GM23338 (cell line): ENCODE results near the gene CTU2. TPM values are rescaled to one million over a fixed set of nuclear protein-coding genes. Genes with fewer than 3 reads are reported as not detected.

Source experiments
- ATAC-seq: fragments of 200-7000 bp; cut with Tn5 transposase; 3 replicates; pipeline ENCODE4 v1.9.1; 2020
- DNase-seq: peaks from one replicate; pipeline ENCODE4 v3.0.0-alpha.2; 2015; ENCODE audit warnings: low spot score
- H2AFZ ChIP-seq: fragments of 200-600 bp; sonication (generic); 2 replicates; pipeline ENCODE4 v1.8.0; 2016; ENCODE audit warnings: antibody characterized with exemption, mild to moderate bottlenecking, moderate library complexity
- H3F3A ChIP-seq: fragments of 200-600 bp; sonication (generic); replicated peaks from 2 replicates; pipeline ENCODE4 v1.8.0; 2017; ENCODE audit warnings: antibody characterized with exemption, mixed run types, low read depth
- H3K27ac ChIP-seq: fragments of 200-600 bp; sonication (generic); 2 replicates; pipeline ENCODE4 v1.6.1; 2016; ENCODE audit warnings: low read depth
- H3K27me3 ChIP-seq: fragments of 200-600 bp; sonication (generic); 2 replicates; pipeline ENCODE4 v1.8.0; 2016; ENCODE audit warnings: mild to moderate bottlenecking, mixed run types, moderate library complexity; ENCODE audit not compliant: insufficient read depth
- H3K36me3 ChIP-seq: fragments of 200-600 bp; sonication (generic); 2 replicates; pipeline ENCODE4 v1.8.0; 2016; ENCODE audit warnings: mild to moderate bottlenecking; ENCODE audit not compliant: insufficient read depth
- H3K4me1 ChIP-seq: fragments of 200-600 bp; sonication (generic); 2 replicates; pipeline ENCODE4 v1.8.0; 2016; ENCODE audit warnings: mild to moderate bottlenecking, moderate library complexity; ENCODE audit not compliant: insufficient read depth
- H3K4me2 ChIP-seq: fragments of 200-600 bp; sonication (generic); 2 replicates; pipeline ENCODE4 v1.7.1; 2017; ENCODE audit warnings: mixed run types
- H3K4me3 ChIP-seq: fragments of 200-600 bp; sonication (generic); 2 replicates; pipeline ENCODE4 v1.6.1; 2016; ENCODE audit warnings: mixed run types
- H3K79me2 ChIP-seq: fragments of 200-600 bp; sonication (generic); replicated peaks from 2 replicates; pipeline ENCODE4 v1.8.0; 2017; ENCODE audit warnings: mild to moderate bottlenecking; ENCODE audit not compliant: insufficient read depth
- H3K9me2 ChIP-seq: fragments of 200-600 bp; sonication (generic); 2 replicates; pipeline ENCODE4 v1.8.0; 2017; ENCODE audit not compliant: insufficient read depth
- H4K20me1 ChIP-seq: fragments of 200-600 bp; sonication (generic); replicated peaks from 2 replicates; pipeline ENCODE4 v1.8.0; 2017; ENCODE audit warnings: mild to moderate bottlenecking; ENCODE audit not compliant: insufficient read depth
- H3K27ac Mint-ChIP-seq: 2 replicates; pipeline ENCODE4 v1.8.0; 2020; ENCODE audit warnings: inconsistent platforms, mild to moderate bottlenecking, moderate library complexity, mixed read lengths
- H3K27me3 Mint-ChIP-seq: 3 replicates; pipeline ENCODE4 v1.8.0; 2022; ENCODE audit warnings: low read depth, mild to moderate bottlenecking, moderate library complexity, mixed read lengths, inconsistent platforms; ENCODE audit not compliant: insufficient read depth, poor library complexity
- H3K36me3 Mint-ChIP-seq: 3 replicates; pipeline ENCODE4 v1.8.0; 2021; ENCODE audit warnings: low read depth, mild to moderate bottlenecking, inconsistent platforms, moderate library complexity, mixed read lengths
- H3K4me1 Mint-ChIP-seq: 3 replicates; pipeline ENCODE4 v1.8.0; 2020; ENCODE audit warnings: mild to moderate bottlenecking, inconsistent platforms, mixed read lengths
- H3K4me3 Mint-ChIP-seq: 3 replicates; pipeline ENCODE4 v1.8.0; 2021; ENCODE audit warnings: moderate library complexity, mild to moderate bottlenecking, inconsistent platforms, mixed read lengths
- H3K9me3 Mint-ChIP-seq: 3 replicates; pipeline ENCODE4 v1.8.0; 2020; ENCODE audit warnings: moderate library complexity, mild to moderate bottlenecking, inconsistent platforms, mixed read lengths
- CREB1 ChIP-seq: fragments of 250-450 bp; sonication (Bioruptor Pico); IDR thresholded peaks from 2 replicates; pipeline ENCODE4 v1.5.0; 2020; ENCODE audit warnings: low read depth, mild to moderate bottlenecking, moderate library complexity
- CTCF ChIP-seq, 2 experiments: fragments of 200-600 bp in 1 of 2; sonication (generic) in 1 of 2; conservative IDR thresholded peaks; 2 replicates each; pipeline versions ENCODE4 v1.5.1 to v1.6.1; 2016 to 2017; ENCODE audit warnings: antibody characterized with exemption in 2 of 2, low read depth in 2 of 2, mild to moderate bottlenecking in 2 of 2, moderate library complexity in 1 of 2
- EZH2 ChIP-seq: fragments of 200-600 bp; sonication (generic); IDR thresholded peaks from one replicate; pipeline ENCODE4 v1.8.0; 2017; ENCODE audit warnings: antibody characterized with exemption, mild to moderate bottlenecking, low read depth; ENCODE audit not compliant: unreplicated experiment
- EZH2phosphoT487 ChIP-seq: fragments of 200-600 bp; sonication (generic); IDR thresholded peaks from one replicate; pipeline ENCODE4 v1.8.1; 2018; ENCODE audit warnings: antibody characterized with exemption; ENCODE audit not compliant: unreplicated experiment
- JUNB ChIP-seq: IDR thresholded peaks from one replicate; pipeline ENCODE4 v1.6.1; 2016; ENCODE audit warnings: antibody characterized with exemption; ENCODE audit not compliant: unreplicated experiment
- NANOG ChIP-seq: IDR thresholded peaks from 2 replicates; pipeline ENCODE4 v1.6.1; 2016; ENCODE audit warnings: antibody characterized with exemption, borderline replicate concordance
- POLR2AphosphoS5 ChIP-seq: IDR thresholded peaks from 2 replicates; pipeline ENCODE4 v1.6.1; 2016; ENCODE audit warnings: antibody characterized with exemption, low read depth
- STAT1 ChIP-seq: IDR thresholded peaks from one replicate; pipeline ENCODE4 v1.6.1; 2016; ENCODE audit warnings: antibody characterized with exemption; ENCODE audit not compliant: unreplicated experiment
- ZNF114 ChIP-seq: fragments of 250-450 bp; sonication (Bioruptor Pico); IDR thresholded peaks from 2 replicates; pipeline ENCODE4 v1.5.0; 2020; ENCODE audit warnings: mild to moderate bottlenecking, moderate library complexity
- ZNF331 ChIP-seq: fragments of 250-450 bp; sonication (Bioruptor Pico); IDR thresholded peaks from 2 replicates; pipeline ENCODE4 v1.5.0; 2020; ENCODE audit warnings: low read depth, mild to moderate bottlenecking, moderate library complexity
- polyA plus RNA-seq: library from polyadenylated mRNA; unstranded; fragments of >200 nt; fragmentation: Nextera tagmentation; extraction: Ambion mirVana; gene quantifications from 2 replicates; pipeline ENCODE4 v1.2.1, GENCODE V29; 2016
- total RNA-seq: library from RNA; depleted of rRNA; stranded (reverse); fragments of >200 nt; shearing (Covaris generic); gene quantifications from 2 replicates; pipeline ENCODE4 v1.2.3, GENCODE V29; 2014
- TF ChIP-seq, protein P1 (sequence below): IDR thresholded peaks from 2 replicates; pipeline ENCODE4 v1.6.1; 2016; ENCODE audit warnings: antibody characterized with exemption
- TF ChIP-seq, protein P2 (sequence below): IDR thresholded peaks from one replicate; pipeline ENCODE4 v1.6.1; 2018; ENCODE audit warnings: antibody characterized with exemption; ENCODE audit not compliant: unreplicated experiment
- TF ChIP-seq, protein P3 (sequence below): fragments of 250-450 bp; sonication (Bioruptor Pico); IDR thresholded peaks from 2 replicates; pipeline ENCODE4 v1.5.0; 2020; ENCODE audit warnings: mild to moderate bottlenecking, moderate library complexity

Gene CTU2
- total and polyA plus RNA-seq, 2 experiments from 2014 or later, result 22.3 to 25.7 TPM

DNA sequence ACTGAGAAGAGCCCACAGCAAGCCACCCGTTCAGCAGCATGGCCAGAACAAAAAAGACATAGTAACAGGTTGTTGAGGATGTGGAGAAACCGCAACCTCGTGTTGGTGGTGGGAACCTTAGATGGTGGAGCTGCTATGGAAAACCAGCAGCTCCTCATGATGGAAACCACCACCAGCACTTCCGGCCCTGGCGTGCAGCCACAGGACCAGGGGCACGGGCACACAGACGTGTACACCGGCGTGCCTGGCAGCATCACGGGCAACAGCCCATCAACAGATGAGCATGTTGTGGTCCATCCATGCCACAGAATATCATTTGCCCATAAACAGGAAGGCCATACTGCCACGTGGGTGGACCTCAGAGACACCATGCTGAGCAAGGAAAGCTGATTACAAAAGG is 11.9 kb downstream of the CTU2 start:
- TF ChIP-seq, protein P1, sequence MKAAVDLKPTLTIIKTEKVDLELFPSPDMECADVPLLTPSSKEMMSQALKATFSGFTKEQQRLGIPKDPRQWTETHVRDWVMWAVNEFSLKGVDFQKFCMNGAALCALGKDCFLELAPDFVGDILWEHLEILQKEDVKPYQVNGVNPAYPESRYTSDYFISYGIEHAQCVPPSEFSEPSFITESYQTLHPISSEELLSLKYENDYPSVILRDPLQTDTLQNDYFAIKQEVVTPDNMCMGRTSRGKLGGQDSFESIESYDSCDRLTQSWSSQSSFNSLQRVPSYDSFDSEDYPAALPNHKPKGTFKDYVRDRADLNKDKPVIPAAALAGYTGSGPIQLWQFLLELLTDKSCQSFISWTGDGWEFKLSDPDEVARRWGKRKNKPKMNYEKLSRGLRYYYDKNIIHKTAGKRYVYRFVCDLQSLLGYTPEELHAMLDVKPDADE, result no peak
- TF ChIP-seq, protein P2, sequence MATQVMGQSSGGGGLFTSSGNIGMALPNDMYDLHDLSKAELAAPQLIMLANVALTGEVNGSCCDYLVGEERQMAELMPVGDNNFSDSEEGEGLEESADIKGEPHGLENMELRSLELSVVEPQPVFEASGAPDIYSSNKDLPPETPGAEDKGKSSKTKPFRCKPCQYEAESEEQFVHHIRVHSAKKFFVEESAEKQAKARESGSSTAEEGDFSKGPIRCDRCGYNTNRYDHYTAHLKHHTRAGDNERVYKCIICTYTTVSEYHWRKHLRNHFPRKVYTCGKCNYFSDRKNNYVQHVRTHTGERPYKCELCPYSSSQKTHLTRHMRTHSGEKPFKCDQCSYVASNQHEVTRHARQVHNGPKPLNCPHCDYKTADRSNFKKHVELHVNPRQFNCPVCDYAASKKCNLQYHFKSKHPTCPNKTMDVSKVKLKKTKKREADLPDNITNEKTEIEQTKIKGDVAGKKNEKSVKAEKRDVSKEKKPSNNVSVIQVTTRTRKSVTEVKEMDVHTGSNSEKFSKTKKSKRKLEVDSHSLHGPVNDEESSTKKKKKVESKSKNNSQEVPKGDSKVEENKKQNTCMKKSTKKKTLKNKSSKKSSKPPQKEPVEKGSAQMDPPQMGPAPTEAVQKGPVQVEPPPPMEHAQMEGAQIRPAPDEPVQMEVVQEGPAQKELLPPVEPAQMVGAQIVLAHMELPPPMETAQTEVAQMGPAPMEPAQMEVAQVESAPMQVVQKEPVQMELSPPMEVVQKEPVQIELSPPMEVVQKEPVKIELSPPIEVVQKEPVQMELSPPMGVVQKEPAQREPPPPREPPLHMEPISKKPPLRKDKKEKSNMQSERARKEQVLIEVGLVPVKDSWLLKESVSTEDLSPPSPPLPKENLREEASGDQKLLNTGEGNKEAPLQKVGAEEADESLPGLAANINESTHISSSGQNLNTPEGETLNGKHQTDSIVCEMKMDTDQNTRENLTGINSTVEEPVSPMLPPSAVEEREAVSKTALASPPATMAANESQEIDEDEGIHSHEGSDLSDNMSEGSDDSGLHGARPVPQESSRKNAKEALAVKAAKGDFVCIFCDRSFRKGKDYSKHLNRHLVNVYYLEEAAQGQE, result no peak
- TF ChIP-seq POLR2AphosphoS5 (no peak), CREB1 (CRISPR knock-in tag) (no peak), EZH2 (no peak), STAT1 (no peak), ZNF331 (CRISPR knock-in tag) (no peak), EZH2phosphoT487 (no peak), ZNF114 (CRISPR knock-in tag) (no peak), NANOG (no peak), JUNB (no peak), CTCF (conservative IDR thresholded peaks at IDR 0.05; ENCODE audit: low read depth in 2 of 2) (no peak)
- TF ChIP-seq, protein P3, sequence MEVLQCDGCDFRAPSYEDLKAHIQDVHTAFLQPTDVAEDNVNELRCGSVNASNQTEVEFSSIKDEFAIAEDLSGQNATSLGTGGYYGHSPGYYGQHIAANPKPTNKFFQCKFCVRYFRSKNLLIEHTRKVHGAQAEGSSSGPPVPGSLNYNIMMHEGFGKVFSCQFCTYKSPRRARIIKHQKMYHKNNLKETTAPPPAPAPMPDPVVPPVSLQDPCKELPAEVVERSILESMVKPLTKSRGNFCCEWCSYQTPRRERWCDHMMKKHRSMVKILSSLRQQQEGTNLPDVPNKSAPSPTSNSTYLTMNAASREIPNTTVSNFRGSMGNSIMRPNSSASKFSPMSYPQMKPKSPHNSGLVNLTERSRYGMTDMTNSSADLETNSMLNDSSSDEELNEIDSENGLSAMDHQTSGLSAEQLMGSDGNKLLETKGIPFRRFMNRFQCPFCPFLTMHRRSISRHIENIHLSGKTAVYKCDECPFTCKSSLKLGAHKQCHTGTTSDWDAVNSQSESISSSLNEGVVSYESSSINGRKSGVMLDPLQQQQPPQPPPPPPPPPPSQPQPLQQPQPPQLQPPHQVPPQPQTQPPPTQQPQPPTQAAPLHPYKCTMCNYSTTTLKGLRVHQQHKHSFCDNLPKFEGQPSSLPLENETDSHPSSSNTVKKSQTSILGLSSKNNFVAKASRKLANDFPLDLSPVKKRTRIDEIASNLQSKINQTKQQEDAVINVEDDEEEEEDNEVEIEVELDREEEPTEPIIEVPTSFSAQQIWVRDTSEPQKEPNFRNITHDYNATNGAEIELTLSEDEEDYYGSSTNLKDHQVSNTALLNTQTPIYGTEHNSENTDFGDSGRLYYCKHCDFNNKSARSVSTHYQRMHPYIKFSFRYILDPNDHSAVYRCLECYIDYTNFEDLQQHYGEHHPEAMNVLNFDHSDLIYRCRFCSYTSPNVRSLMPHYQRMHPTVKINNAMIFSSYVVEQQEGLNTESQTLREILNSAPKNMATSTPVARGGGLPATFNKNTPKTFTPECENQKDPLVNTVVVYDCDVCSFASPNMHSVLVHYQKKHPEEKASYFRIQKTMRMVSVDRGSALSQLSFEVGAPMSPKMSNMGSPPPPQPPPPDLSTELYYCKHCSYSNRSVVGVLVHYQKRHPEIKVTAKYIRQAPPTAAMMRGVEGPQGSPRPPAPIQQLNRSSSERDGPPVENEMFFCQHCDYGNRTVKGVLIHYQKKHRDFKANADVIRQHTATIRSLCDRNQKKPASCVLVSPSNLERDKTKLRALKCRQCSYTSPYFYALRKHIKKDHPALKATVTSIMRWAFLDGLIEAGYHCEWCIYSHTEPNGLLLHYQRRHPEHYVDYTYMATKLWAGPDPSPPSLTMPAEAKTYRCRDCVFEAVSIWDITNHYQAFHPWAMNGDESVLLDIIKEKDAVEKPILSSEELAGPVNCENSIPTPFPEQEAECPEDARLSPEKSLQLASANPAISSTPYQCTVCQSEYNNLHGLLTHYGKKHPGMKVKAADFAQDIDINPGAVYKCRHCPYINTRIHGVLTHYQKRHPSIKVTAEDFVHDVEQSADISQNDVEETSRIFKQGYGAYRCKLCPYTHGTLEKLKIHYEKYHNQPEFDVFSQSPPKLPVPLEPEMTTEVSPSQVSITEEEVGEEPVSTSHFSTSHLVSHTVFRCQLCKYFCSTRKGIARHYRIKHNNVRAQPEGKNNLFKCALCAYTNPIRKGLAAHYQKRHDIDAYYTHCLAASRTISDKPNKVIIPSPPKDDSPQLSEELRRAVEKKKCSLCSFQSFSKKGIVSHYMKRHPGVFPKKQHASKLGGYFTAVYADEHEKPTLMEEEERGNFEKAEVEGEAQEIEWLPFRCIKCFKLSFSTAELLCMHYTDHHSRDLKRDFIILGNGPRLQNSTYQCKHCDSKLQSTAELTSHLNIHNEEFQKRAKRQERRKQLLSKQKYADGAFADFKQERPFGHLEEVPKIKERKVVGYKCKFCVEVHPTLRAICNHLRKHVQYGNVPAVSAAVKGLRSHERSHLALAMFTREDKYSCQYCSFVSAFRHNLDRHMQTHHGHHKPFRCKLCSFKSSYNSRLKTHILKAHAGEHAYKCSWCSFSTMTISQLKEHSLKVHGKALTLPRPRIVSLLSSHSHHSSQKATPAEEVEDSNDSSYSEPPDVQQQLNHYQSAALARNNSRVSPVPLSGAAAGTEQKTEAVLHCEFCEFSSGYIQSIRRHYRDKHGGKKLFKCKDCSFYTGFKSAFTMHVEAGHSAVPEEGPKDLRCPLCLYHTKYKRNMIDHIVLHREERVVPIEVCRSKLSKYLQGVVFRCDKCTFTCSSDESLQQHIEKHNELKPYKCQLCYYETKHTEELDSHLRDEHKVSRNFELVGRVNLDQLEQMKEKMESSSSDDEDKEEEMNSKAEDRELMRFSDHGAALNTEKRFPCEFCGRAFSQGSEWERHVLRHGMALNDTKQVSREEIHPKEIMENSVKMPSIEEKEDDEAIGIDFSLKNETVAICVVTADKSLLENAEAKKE, result no peak
- Histone ChIP-seq H3K27ac (no peak overlapping the region), H3K9me2 (no peaks in the 10 kb centered on the region), H3K36me3 (no peaks in the 10 kb centered on the region), H3K4me3 (no peak overlapping the region), H3K4me1 (no peaks in the 10 kb centered on the region), H3K79me2 (no peaks in the 10 kb centered on the region), H2AFZ (no peak overlapping the region), H3F3A (no peaks in the 10 kb centered on the region), H3K27me3 (no peaks in the 10 kb centered on the region), H4K20me1 (no peaks in the 10 kb centered on the region), H3K4me2 (no peak overlapping the region)
- DNase-seq (no peak), ATAC-seq (no peak)
- Mint-ChIP-seq H3K9me3 (no peaks in the 10 kb centered on the region), H3K4me3 (no peak overlapping the region), H3K4me1 (no peaks in the 10 kb centered on the region), H3K27ac (no peak overlapping the region), H3K27me3 (peaks cover 11% of the 10 kb centered on the region), H3K36me3 (peaks cover 31% of the 10 kb centered on the region)
